Measurements from ENCODE around the gene E4F1.

Gene E4F1

GRCh38 chr16:2223942-2224486, 623 bp downstream of the E4F1 start:
- peak overlapping the region; percentile 95 for H3K27ac ChIP-seq
- TF ChIP-seq CTCF (IDR thresholded peaks at IDR 0.05) (peak; percentile 22; the same call in 1 of the 2 replicates), ZFX (IDR thresholded peaks at IDR 0.05; ENCODE audit: borderline replicate concordance) (no peak)

GRCh38 chr16:2226245-2226793, 2.9 kb downstream of the E4F1 start:
- peak overlapping the region; percentile 95 for H3K27ac ChIP-seq
- TF ChIP-seq ZFX (IDR thresholded peaks at IDR 0.05; ENCODE audit: borderline replicate concordance) (no peak), CTCF (IDR thresholded peaks at IDR 0.05) (no peak)

- TF ChIP-seq CTCF (IDR thresholded peaks at IDR 0.05) (no peak), ZFX (IDR thresholded peaks at IDR 0.05; ENCODE audit: borderline replicate concordance) (no peak)
- peak overlapping the region; percentile 95 for H3K27ac ChIP-seq
Measured at GRCh38 chr16:2226918-2227317, 3.5 kb downstream of the E4F1 start.

GRCh38 chr16:2228161-2228824, 4.9 kb downstream of the E4F1 start:
- H3K27ac ChIP-seq: peak overlapping the region; percentile 95; the same call in 1 of the 2 replicates
- TF ChIP-seq ZFX (IDR thresholded peaks at IDR 0.05; ENCODE audit: borderline replicate concordance) (no peak), CTCF (IDR thresholded peaks at IDR 0.05) (no peak)

- TF ChIP-seq ZFX (IDR thresholded peaks at IDR 0.05; ENCODE audit: borderline replicate concordance) (no peak), CTCF (IDR thresholded peaks at IDR 0.05) (no peak)
Measured at GRCh38 chr16:2229091-2229490, 5.7 kb downstream of the E4F1 start.

GRCh38 chr16:2229632-2230250, 6.3 kb downstream of the E4F1 start:
- TF ChIP-seq ZFX (IDR thresholded peaks at IDR 0.05; ENCODE audit: borderline replicate concordance) (no peak), CTCF (IDR thresholded peaks at IDR 0.05) (no peak)
- no peak overlapping the region for H3K27ac ChIP-seq

More at GRCh38 chr16:2229091-2229490, 5.7 kb downstream of the E4F1 start:
- H3K27ac ChIP-seq: no peak overlapping the region

- TF ChIP-seq ZFX (IDR thresholded peaks at IDR 0.05; ENCODE audit: borderline replicate concordance) (no peak), CTCF (IDR thresholded peaks at IDR 0.05) (no peak)
- no peak overlapping the region for H3K27ac ChIP-seq
Measured at GRCh38 chr16:2230376-2230775, 7.0 kb downstream of the E4F1 start.

All from 22Rv1 (cell line).